ENCODE measurements around the gene SMPD3.

- TF ChIP-seq CTCF (IDR thresholded peaks at IDR 0.05), result no peak
- no peak for TF ChIP-seq ZFX (IDR thresholded peaks at IDR 0.05; ENCODE audit: borderline replicate concordance)
Observed at GRCh38 chr16:68362947-68363657, 85.2 kb downstream of the SMPD3 start.

All from 22Rv1 (cell line).